ENCODE data around the gene GATA2.

GATA2 gene

GRCh38 chr3:128455786-128456748, 36.9 kb downstream of the GATA2 start:
- no peak for DNase-seq (ENCODE audit: low read depth)

- no peak for DNase-seq (ENCODE audit: low read depth)
These were observed 37.9 kb downstream of the GATA2 start for GRCh38 chr3:128455116-128455515.

- DNase-seq (ENCODE audit: low read depth) = no peak
These were observed 38.7 kb downstream of the GATA2 start for GRCh38 chr3:128454310-128454618.

GRCh38 chr3:128453501-128454309, 39.3 kb downstream of the GATA2 start:
- no peak for DNase-seq (ENCODE audit: low read depth)

GRCh38 chr3:128452678-128453275, 40.2 kb downstream of the GATA2 start:
- DNase-seq (ENCODE audit: low read depth) = no peak

- DNase-seq (ENCODE audit: low read depth) = no peak
These were observed 40.9 kb downstream of the GATA2 start for GRCh38 chr3:128452120-128452519.

GRCh38 chr3:128449111-128449638, 43.8 kb downstream of the GATA2 start:
- no peak for DNase-seq (ENCODE audit: low read depth)

- DNase-seq (ENCODE audit: low read depth) = no peak
These were observed 44.5 kb downstream of the GATA2 start for GRCh38 chr3:128448491-128448890.

- DNase-seq (ENCODE audit: low read depth) = no peak
These were observed 45.4 kb downstream of the GATA2 start for GRCh38 chr3:128447561-128448013.

- DNase-seq (ENCODE audit: low read depth) = no peak
These were observed 46.2 kb downstream of the GATA2 start for GRCh38 chr3:128446821-128447220.

- no peak for DNase-seq (ENCODE audit: low read depth)
These were observed 47.6 kb downstream of the GATA2 start for GRCh38 chr3:128445357-128445756.

GRCh38 chr3:128443771-128444170, 49.2 kb downstream of the GATA2 start:
- no peak for DNase-seq (ENCODE audit: low read depth)

GRCh38 chr3:128442949-128443348, 50.1 kb downstream of the GATA2 start:
- no peak for DNase-seq (ENCODE audit: low read depth)

GRCh38 chr3:128442070-128442469, 50.9 kb downstream of the GATA2 start:
- DNase-seq (ENCODE audit: low read depth) = no peak

- DNase-seq (ENCODE audit: low read depth) = no peak
These were observed 53.8 kb downstream of the GATA2 start for GRCh38 chr3:128439226-128439625.

- DNase-seq (ENCODE audit: low read depth) = no peak
These were observed 54.4 kb downstream of the GATA2 start for GRCh38 chr3:128438488-128439072.

- no peak for DNase-seq (ENCODE audit: low read depth)
These were observed 56.8 kb downstream of the GATA2 start for GRCh38 chr3:128436214-128436613.

GRCh38 chr3:128435561-128435960, 57.4 kb downstream of the GATA2 start:
- no peak for DNase-seq (ENCODE audit: low read depth)

GRCh38 chr3:128435058-128435457, 57.9 kb downstream of the GATA2 start:
- DNase-seq (ENCODE audit: low read depth) = no peak

- no peak for DNase-seq (ENCODE audit: low read depth)
These were observed 58.5 kb downstream of the GATA2 start for GRCh38 chr3:128434524-128434923.

GRCh38 chr3:128433837-128434165, 59.2 kb downstream of the GATA2 start:
- no peak for DNase-seq (ENCODE audit: low read depth)

Measured in stromal cell of bone marrow (primary cell).